ENCODE measurements around the gene ARID5B.

GRCh38 chr10:61959814-61960213 lies 58.3 kb downstream of the ARID5B start:
- no peak for TF ChIP-seq POLR2AphosphoS5 (IDR thresholded peaks at IDR 0.05; ENCODE audit: insufficient read depth, low read depth, low read length)
- TF ChIP-seq CTCF (IDR thresholded peaks at IDR 0.05; ENCODE audit: extremely low read depth in 1 of 2, insufficient read depth in 1 of 2, low read depth in 1 of 2, low read length in 2 of 2): no peak
- no peak for TF ChIP-seq MAX (IDR thresholded peaks at IDR 0.05; ENCODE audit: insufficient read depth, insufficient read length)
- no peak for TF ChIP-seq EZH2 (IDR thresholded peaks at IDR 0.05; ENCODE audit: borderline replicate concordance, low read depth, low read length, severe bottlenecking)
- TF ChIP-seq POLR2A (IDR thresholded peaks at IDR 0.05; ENCODE audit: low read depth, low read length): no peak
- no peak for TF ChIP-seq GATA2 (IDR thresholded peaks at IDR 0.05; ENCODE audit: insufficient read depth, insufficient read length, low read depth, low read length)
- no peak for TF ChIP-seq MYC (IDR thresholded peaks at IDR 0.05; ENCODE audit: low read depth, low read length)
- no peak for TF ChIP-seq JUN (IDR thresholded peaks at IDR 0.05; ENCODE audit: borderline replicate concordance, insufficient read depth, insufficient read length, low read depth)
- no peak for TF ChIP-seq FOS (IDR thresholded peaks at IDR 0.05; ENCODE audit: borderline replicate concordance, insufficient read depth, low read length)

Measured in endothelial cell of umbilical vein (primary cell).